NCI-H1105 (cell line): ENCODE measurements around the gene TRIM74.
A peak's percentile ranks its signal among the peaks of the same experiment; 100 is the strongest.
"Not testable (repeated sequence)": the region's sequence is repeated elsewhere in the genome, so short reads cannot be mapped to it uniquely, and the experiment has no call there.

Experiments
- DNase-seq: peaks from one replicate; lab custom pipeline; 2025; lab: John Stamatoyannopoulos, UW

Gene TRIM74

GRCh38 chr7:72954563-72955198 is 14.6 kb downstream of the TRIM74 start:
- DNase-seq: not testable (repeated sequence)

GRCh38 chr7:72953901-72954562 is 15.2 kb downstream of the TRIM74 start:
- not testable (repeated sequence) for DNase-seq

- not testable (repeated sequence) for DNase-seq
These were observed 18.8 kb downstream of the TRIM74 start for GRCh38 chr7:72950432-72950831.

GRCh38 chr7:72949686-72950085 is 19.6 kb downstream of the TRIM74 start:
- not testable (repeated sequence) for DNase-seq

GRCh38 chr7:72949276-72949675 is 20.0 kb downstream of the TRIM74 start:
- not testable (repeated sequence) for DNase-seq

- not testable (repeated sequence) for DNase-seq
These were observed 20.6 kb downstream of the TRIM74 start for GRCh38 chr7:72948714-72949113.

GRCh38 chr7:72946130-72946745 is 23.0 kb downstream of the TRIM74 start:
- DNase-seq: not testable (repeated sequence)

GRCh38 chr7:72945597-72945996 is 23.7 kb downstream of the TRIM74 start:
- not testable (repeated sequence) for DNase-seq

- DNase-seq: not testable (repeated sequence)
These were observed 24.3 kb downstream of the TRIM74 start for GRCh38 chr7:72944937-72945336.

GRCh38 chr7:72942956-72943355 is 26.3 kb downstream of the TRIM74 start:
- DNase-seq: not testable (repeated sequence)

GRCh38 chr7:72942022-72942705 is 27.1 kb downstream of the TRIM74 start:
- not testable (repeated sequence) for DNase-seq

GRCh38 chr7:72928216-72928615 is 41.0 kb downstream of the TRIM74 start:
- DNase-seq: not testable (repeated sequence)

GRCh38 chr7:72927791-72928190 is 41.5 kb downstream of the TRIM74 start:
- not testable (repeated sequence) for DNase-seq

- peak; percentile 4 for DNase-seq
These were observed 43.6 kb downstream of the TRIM74 start for GRCh38 chr7:72925546-72926120.

GRCh38 chr7:72924733-72925545 is 44.3 kb downstream of the TRIM74 start, which contains the start of gene POM121:
POM121 (plus strand) TSS chr7:72925095; CDS start chr7:72925122, 27 bp downstream.
- peak; percentile 64 for DNase-seq

GRCh38 chr7:72924386-72924732 is 44.9 kb downstream of the TRIM74 start:
- no peak for DNase-seq

- DNase-seq: no peak
These were observed 50.0 kb downstream of the TRIM74 start for GRCh38 chr7:72919256-72919775.

- DNase-seq: not testable (repeated sequence)
These were observed 54.3 kb downstream of the TRIM74 start for GRCh38 chr7:72914756-72915525.

GRCh38 chr7:72913750-72914149 is 55.5 kb downstream of the TRIM74 start:
- not testable (repeated sequence) for DNase-seq

GRCh38 chr7:72911395-72911794 is 57.9 kb downstream of the TRIM74 start:
- DNase-seq: not testable (repeated sequence)
